Psoas muscle (tissue), 8 donors: ENCODE results near the gene TMEFF1. TPM values are rescaled to one million over a fixed set of nuclear protein-coding genes. Genes with fewer than 3 reads are reported as not detected.

Source experiments
- ATAC-seq, 4 donors: fragments of 200-7000 bp; cut with Tn5 transposase; one replicate each; pipeline ENCODE4 v1.9.1; 2020; ENCODE audit warnings: moderate library complexity in 3 of 4, mild to moderate bottlenecking in 2 of 4
- DNase-seq, 2 donors: peaks; one replicate each; pipeline ENCODE4 v3.0.0-alpha.2; 2020
- H3K27ac ChIP-seq: fragments of 200-600 bp; one replicate; pipeline ENCODE4 v1.8.0; 2022
- H3K27me3 ChIP-seq, 3 donors: fragments of 200-600 bp in 1 of 3; one replicate each; pipeline versions ENCODE4 v1.6.1 to v1.8.0; 2013 to 2022; ENCODE audit warnings: low read length in 2 of 3, mild to moderate bottlenecking in 2 of 3, moderate library complexity in 1 of 3; ENCODE audit not compliant: insufficient read depth in 3 of 3
- H3K36me3 ChIP-seq, 2 donors: fragments of 200-600 bp in 1 of 2; one replicate each; pipeline versions ENCODE4 v1.6.1 to v1.8.0; 2013 to 2022; ENCODE audit warnings: low read depth in 1 of 2, mild to moderate bottlenecking in 1 of 2, moderate library complexity in 1 of 2; ENCODE audit not compliant: insufficient read depth in 1 of 2
- H3K4me1 ChIP-seq: fragments of 200-600 bp; one replicate; pipeline ENCODE4 v1.8.0; 2022
- H3K4me3 ChIP-seq: fragments of 200-600 bp; one replicate; pipeline ENCODE4 v1.8.0; 2022; ENCODE audit warnings: mild to moderate bottlenecking
- H3K9me3 ChIP-seq: fragments of 200-600 bp; one replicate; pipeline ENCODE4 v1.8.0; 2022
- CTCF ChIP-seq: fragments of 200-600 bp; IDR thresholded peaks from one replicate; pipeline ENCODE4 v1.8.0; 2022; ENCODE audit warnings: antibody characterized with exemption
- WGBS, 3 donors: extraction: QIAGEN DNeasy Blood & Tissue Kit; methylation state at CpG; one replicate each; pipeline versions ENCODE4 v1.1.6 to v1.1.7; 2013; 5-methylcytosine and 5-hydroxymethylcytosine counted together
- intact Hi-C, 2 donors: fragments of 100-400 bp; cut with DNase I; formaldehyde crosslinking; loops; one replicate each; pipeline versions ENCODE4 v1.11.0 to v1.14.2; 2022
- polyA plus RNA-seq, 3 donors: library from polyadenylated mRNA; stranded (reverse); fragments of 200-250 nt; gene quantifications; one replicate each; pipeline ENCODE4 v1.2.3, GENCODE V29; 2013
- total RNA-seq, 4 donors: library from RNA; stranded (reverse); fragmentation: NEBNext Ultra II Directional in 2 of 4; extraction: Animal tissue kit (Norgen Biotek cat#: 25700) in 2 of 4; gene quantifications; one replicate each; pipeline versions ENCODE4 v1.2.1 to v1.2.4, GENCODE V29; 2021 to 2023
- donor health status: healthy with polysubstance abuse.
- donor health status: DM: no; HTN: no; CAD: no; lungs with moderate emphysema.
- donor health status: Bipolar disorder and iron deficiency.
- donor health status: healthy.
- donor health status: DM: yes; HTN: yes; CAD: no.
- donor health status: DM: no; HTN: no; CAD: no.
- donor health status: DM: no; HTN: no; CAD: no.
- donor health status: DM: yes; HTN: yes; CAD: no.

TMEFF1 gene
- total and polyA plus RNA-seq, 7 donors = 0.07 to 0.56 (median 0.29) TPM; not detected in 2

GRCh38 chr9:100591139-100591538 is 118.2 kb downstream of the TMEFF1 start:
- no peak for TF ChIP-seq CTCF
- no peaks in the 10 kb centered on the region for H3K9me3 ChIP-seq
- no peak overlapping the region for H3K4me3 ChIP-seq
- DNase-seq (no peak), ATAC-seq (peak; percentile 68 to 84 (median 79))
- peaks cover 16% of the 10 kb centered on the region for H3K4me1 ChIP-seq
- H3K27me3 ChIP-seq = no peaks in the 10 kb centered on the region
- H3K36me3 ChIP-seq = peaks cover 0 to 27% of the 10 kb centered on the region in 2 donors
- WGBS, 3 donors = 45 to 78% (median 69%) methylated on average over 6 of the region's 6 CpGs
- intact Hi-C loops = loop anchor here (10.0 kb wide), 2 partner anchors 116 to 766 kb away; partner anchors contain the start of genes NR4A3 (in 1 of the 2) and TMEFF1 (in 1 of the 2)
- peak overlapping the region; percentile 74 for H3K27ac ChIP-seq

GRCh38 chr9:100591639-100592412 is 118.9 kb downstream of the TMEFF1 start:
- peak overlapping the region; percentile 74 for H3K27ac ChIP-seq
- intact Hi-C loops = loop anchor here (10.0 kb wide), 2 partner anchors 117 to 767 kb away; partner anchors contain the start of genes NR4A3 (in 1 of the 2) and TMEFF1 (in 1 of the 2)
- ATAC-seq (peak; percentile 54 to 73 (median 66)), DNase-seq (no peak)
- no peaks in the 10 kb centered on the region for H3K9me3 ChIP-seq
- peaks cover 14% of the 10 kb centered on the region for H3K4me1 ChIP-seq
- 53 to 58% (median 54%) methylated on average over 5 of the region's 5 CpGs for WGBS, 3 donors
- H3K4me3 ChIP-seq = no peak overlapping the region
- peaks cover 0 to 20% of the 10 kb centered on the region in 2 donors for H3K36me3 ChIP-seq
- no peak for TF ChIP-seq CTCF
- H3K27me3 ChIP-seq = no peaks in the 10 kb centered on the region

GRCh38 chr9:100595391-100596199 is 122.6 kb downstream of the TMEFF1 start:
- H3K27ac ChIP-seq = no peak overlapping the region
- intact Hi-C loops = loop anchor here (1.0 to 10.0 kb wide), 8 partner anchors 88 to 771 kb away; partner anchors contain the start of genes MSANTD3 (in 1 of the 2), NR4A3 (in 1 of the 2), TEX10 (in 1 of the 2) and TMEFF1 (in 1 of the 2)
- no peak overlapping the region for H3K4me3 ChIP-seq
- peak; percentile 90 for TF ChIP-seq CTCF
- H3K9me3 ChIP-seq = no peaks in the 10 kb centered on the region
- no peaks in the 10 kb centered on the region for H3K36me3 ChIP-seq
- peaks cover 5% of the 10 kb centered on the region for H3K4me1 ChIP-seq
- peak; percentile 54 to 75 (median 57) for ATAC-seq
- DNase-seq = no peak
- no peaks in the 10 kb centered on the region for H3K27me3 ChIP-seq
- WGBS, 3 donors = 18 to 26% (median 21%) methylated on average over 3 of the region's 3 CpGs

GRCh38 chr9:100597236-100597635 is 124.3 kb downstream of the TMEFF1 start:
- no peak overlapping the region for H3K4me3 ChIP-seq
- H3K4me1 ChIP-seq = peaks cover 4% of the 10 kb centered on the region
- DNase-seq (no peak), ATAC-seq (no peak)
- H3K36me3 ChIP-seq = no peaks in the 10 kb centered on the region
- TF ChIP-seq CTCF = no peak
- no peak overlapping the region for H3K27ac ChIP-seq
- intact Hi-C loops = loop anchor here (5.0 to 10.0 kb wide), 6 partner anchors 90 to 772 kb away; partner anchors contain the start of genes MSANTD3 (in 1 of the 2), NR4A3 (in 1 of the 2), TEX10 (in 1 of the 2) and TMEFF1 (in 1 of the 2)
- no peaks in the 10 kb centered on the region for H3K27me3 ChIP-seq
- WGBS, 3 donors = 32 to 42% (median 33%) methylated on average over 6 of the region's 6 CpGs
- H3K9me3 ChIP-seq = no peaks in the 10 kb centered on the region
